Measurements from ENCODE around the gene OR5K3.

OR5K3 gene, protein sequence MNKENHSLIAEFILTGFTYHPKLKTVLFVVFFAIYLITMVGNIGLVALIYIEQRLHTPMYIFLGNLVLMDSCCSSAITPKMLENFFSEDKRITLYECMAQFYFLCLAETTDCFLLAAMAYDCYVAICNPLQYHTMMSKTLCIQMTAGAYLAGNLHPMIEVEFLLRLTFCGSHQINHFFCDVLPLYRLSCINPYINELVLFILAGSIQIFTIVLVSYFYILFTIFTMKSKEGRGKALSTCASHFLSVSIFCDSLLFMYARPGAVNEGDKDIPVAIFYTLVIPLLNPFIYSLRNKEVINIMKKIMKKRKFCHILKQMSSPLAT

DNA sequence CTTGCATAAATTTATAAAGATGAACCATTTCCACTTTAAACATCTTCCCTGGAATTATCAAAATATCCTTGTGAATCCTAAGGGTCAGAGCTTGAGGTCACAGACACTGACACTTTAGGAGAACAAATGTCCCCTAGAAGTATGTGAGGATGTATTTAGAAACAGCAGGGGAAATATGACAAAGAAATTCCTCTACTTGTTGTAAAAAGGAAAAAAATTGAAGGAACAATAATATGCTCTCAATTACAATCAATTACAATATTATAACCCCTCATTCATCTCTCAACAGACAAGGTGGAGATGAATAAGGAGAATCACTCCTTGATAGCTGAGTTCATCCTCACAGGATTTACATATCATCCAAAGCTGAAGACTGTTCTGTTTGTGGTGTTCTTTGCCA lies at the start of gene OR5K3:
TSS of gene OR5K3 (plus strand) at position 301 of the 400 bp plus-strand sequence. CDS start at position 301, 0 bp downstream.
- Histone ChIP-seq H3K9ac (no peak within 1 kb of the TSS), H2AFZ (no peak within 1 kb of the TSS), H3K27ac (no peak within 1 kb of the TSS), H3K27me3 (ENCODE audit: control insufficient read depth, insufficient read depth, low read length) (no peaks in the 10 kb centered on the region), H3K79me2 (no peaks in the 10 kb centered on the region), H3K9me3 (ENCODE audit: control insufficient read depth, low read length) (no peaks in the 10 kb centered on the region), H3K4me3 (ENCODE audit: low read depth, low read length) (no peak within 1 kb of the TSS), H3K36me3 (ENCODE audit: control insufficient read depth, insufficient read depth, low read length) (no peaks in the 10 kb centered on the region), H3K4me2 (ENCODE audit: low read length) (no peak within 1 kb of the TSS), H3K4me1 (no peaks in the 10 kb centered on the region)
- TF ChIP-seq, protein P1, sequence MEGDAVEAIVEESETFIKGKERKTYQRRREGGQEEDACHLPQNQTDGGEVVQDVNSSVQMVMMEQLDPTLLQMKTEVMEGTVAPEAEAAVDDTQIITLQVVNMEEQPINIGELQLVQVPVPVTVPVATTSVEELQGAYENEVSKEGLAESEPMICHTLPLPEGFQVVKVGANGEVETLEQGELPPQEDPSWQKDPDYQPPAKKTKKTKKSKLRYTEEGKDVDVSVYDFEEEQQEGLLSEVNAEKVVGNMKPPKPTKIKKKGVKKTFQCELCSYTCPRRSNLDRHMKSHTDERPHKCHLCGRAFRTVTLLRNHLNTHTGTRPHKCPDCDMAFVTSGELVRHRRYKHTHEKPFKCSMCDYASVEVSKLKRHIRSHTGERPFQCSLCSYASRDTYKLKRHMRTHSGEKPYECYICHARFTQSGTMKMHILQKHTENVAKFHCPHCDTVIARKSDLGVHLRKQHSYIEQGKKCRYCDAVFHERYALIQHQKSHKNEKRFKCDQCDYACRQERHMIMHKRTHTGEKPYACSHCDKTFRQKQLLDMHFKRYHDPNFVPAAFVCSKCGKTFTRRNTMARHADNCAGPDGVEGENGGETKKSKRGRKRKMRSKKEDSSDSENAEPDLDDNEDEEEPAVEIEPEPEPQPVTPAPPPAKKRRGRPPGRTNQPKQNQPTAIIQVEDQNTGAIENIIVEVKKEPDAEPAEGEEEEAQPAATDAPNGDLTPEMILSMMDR (IDR thresholded peaks at IDR 0.05): no peak

DNA sequence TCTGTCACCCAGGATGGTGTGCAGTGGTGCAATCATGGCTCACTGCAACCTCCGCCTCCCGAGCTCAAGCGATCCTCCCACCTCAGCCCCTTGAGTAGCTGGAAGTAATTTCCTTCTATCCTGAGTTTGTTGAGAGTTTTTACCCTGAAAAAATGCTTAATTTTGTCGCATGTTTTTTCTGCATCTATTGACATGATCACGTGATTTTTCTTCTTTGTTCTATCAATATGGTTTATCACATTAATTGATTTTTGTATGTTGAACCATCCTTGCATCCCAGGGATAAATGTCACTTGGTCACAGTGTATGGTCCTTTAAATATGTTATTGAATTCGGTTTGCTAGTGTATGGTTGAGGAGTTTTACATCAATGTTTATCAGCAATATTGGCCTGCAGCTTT lies 48.7 kb upstream of the OR5K3 start:
- Histone ChIP-seq H3K4me2 (ENCODE audit: low read length) (no peak overlapping the region), H3K27me3 (ENCODE audit: control insufficient read depth, insufficient read depth, low read length) (no peaks in the 10 kb centered on the region), H3K36me3 (ENCODE audit: control insufficient read depth, insufficient read depth, low read length) (no peaks in the 10 kb centered on the region), H3K27ac (no peak overlapping the region), H3K9me3 (ENCODE audit: control insufficient read depth, low read length) (no peaks in the 10 kb centered on the region), H2AFZ (no peak overlapping the region), H3K9ac (no peak overlapping the region), H3K4me3 (ENCODE audit: low read depth, low read length) (no peak overlapping the region), H3K79me2 (no peaks in the 10 kb centered on the region), H3K4me1 (no peaks in the 10 kb centered on the region)
- TF ChIP-seq, protein P1 (IDR thresholded peaks at IDR 0.05): no peak

DNA sequence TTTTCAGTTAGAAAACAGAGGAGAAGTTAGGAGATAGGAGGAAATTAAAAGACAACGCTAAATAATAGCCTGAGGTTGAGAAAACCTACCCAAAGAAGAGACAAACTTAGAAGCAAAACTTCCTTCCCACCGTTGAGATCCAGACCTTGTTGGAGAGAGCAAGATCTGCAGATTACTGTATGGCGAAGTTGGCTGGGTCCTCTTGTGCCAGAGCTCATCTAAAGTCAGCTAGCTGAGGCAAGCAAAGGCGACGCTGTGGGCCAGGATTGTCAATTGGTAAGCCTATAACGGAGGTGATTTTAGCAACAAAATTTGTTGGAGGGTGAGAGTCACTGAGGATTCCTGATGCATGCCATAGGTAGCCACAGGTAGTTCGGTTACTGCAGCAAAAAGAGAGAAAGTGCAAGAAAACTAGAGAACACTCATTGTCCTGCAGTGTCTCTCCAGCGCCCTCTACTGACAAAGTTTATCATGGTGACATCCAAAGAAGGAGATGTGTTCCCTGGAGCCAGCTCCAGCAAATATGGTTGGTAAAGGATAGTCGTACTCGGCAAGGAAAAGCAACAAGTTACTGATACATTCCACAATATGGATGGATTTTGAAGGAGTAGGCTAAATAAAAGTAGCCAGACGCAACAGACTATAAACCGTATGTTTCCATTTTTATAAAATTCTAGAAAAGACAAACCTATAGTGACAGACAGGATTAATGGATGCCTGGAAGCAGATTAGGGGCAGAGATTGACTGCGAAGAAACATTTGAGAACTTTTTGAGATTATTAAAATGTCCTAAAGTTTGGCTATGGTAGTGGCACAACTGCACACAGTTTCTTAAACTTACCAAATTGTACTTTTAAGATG lies 46.6 kb upstream of the OR5K3 start:
- Histone ChIP-seq H3K9me3 (ENCODE audit: control insufficient read depth, low read length) (no peaks in the 10 kb centered on the region), H3K27ac (no peak overlapping the region), H3K9ac (no peak overlapping the region), H2AFZ (no peak overlapping the region), H3K4me2 (ENCODE audit: low read length) (no peak overlapping the region), H3K36me3 (ENCODE audit: control insufficient read depth, insufficient read depth, low read length) (no peaks in the 10 kb centered on the region), H3K27me3 (ENCODE audit: control insufficient read depth, insufficient read depth, low read length) (no peaks in the 10 kb centered on the region), H3K4me1 (no peaks in the 10 kb centered on the region), H3K79me2 (no peaks in the 10 kb centered on the region), H3K4me3 (ENCODE audit: low read depth, low read length) (no peak overlapping the region)
- TF ChIP-seq, protein P1 (IDR thresholded peaks at IDR 0.05): no peak

DNA sequence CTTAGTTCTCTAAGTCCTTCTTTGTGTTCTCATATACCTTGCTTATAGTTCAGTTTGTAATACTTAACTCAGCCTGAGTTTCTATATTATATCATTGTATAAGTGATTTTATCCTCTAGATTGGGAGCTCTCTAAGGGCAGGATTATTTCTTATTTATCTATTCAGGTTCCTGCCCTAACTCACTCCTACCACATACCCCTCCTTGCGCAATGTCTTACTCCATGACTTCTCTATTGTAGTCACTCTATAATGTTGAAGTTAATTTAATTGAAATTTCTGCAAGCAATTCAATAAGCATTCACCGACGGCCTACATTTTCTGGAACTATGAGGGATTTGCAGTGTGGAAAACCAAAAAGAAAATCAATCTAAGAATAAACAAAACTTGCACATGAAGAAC lies 40.4 kb upstream of the OR5K3 start:
- Histone ChIP-seq H2AFZ (no peak overlapping the region), H3K27ac (no peak overlapping the region), H3K79me2 (no peaks in the 10 kb centered on the region), H3K4me3 (ENCODE audit: low read depth, low read length) (no peak overlapping the region), H3K9ac (no peak overlapping the region), H3K4me1 (no peaks in the 10 kb centered on the region), H3K4me2 (ENCODE audit: low read length) (no peak overlapping the region), H3K9me3 (ENCODE audit: control insufficient read depth, low read length) (no peaks in the 10 kb centered on the region), H3K36me3 (ENCODE audit: control insufficient read depth, insufficient read depth, low read length) (no peaks in the 10 kb centered on the region), H3K27me3 (ENCODE audit: control insufficient read depth, insufficient read depth, low read length) (no peaks in the 10 kb centered on the region)
- TF ChIP-seq, protein P1 (IDR thresholded peaks at IDR 0.05): no peak

Data from parathyroid adenoma (tissue), 2 donors.